GM19455 (cell line): ENCODE results near the gene KHDRBS2.
A peak's percentile ranks its signal among the peaks of the same experiment; 100 is the strongest.
"Not testable (repeated sequence)": the region's sequence is repeated elsewhere in the genome, so short reads cannot be mapped to it uniquely, and the experiment has no call there.

Experiments used
- ATAC-seq: cut with Tn5 transposase; IDR thresholded peaks from one replicate; pipeline ENCODE4 v1.9.1; 2021; ENCODE audit not compliant: unreplicated experiment

The KHDRBS2 gene

GRCh38 chr6:61869632-61870400 lies 416.2 kb downstream of the KHDRBS2 start:
- ATAC-seq = no peak

GRCh38 chr6:61868507-61869080 lies 417.4 kb downstream of the KHDRBS2 start:
- ATAC-seq = no peak

GRCh38 chr6:61867635-61868034 lies 418.4 kb downstream of the KHDRBS2 start:
- no peak for ATAC-seq

DNA sequence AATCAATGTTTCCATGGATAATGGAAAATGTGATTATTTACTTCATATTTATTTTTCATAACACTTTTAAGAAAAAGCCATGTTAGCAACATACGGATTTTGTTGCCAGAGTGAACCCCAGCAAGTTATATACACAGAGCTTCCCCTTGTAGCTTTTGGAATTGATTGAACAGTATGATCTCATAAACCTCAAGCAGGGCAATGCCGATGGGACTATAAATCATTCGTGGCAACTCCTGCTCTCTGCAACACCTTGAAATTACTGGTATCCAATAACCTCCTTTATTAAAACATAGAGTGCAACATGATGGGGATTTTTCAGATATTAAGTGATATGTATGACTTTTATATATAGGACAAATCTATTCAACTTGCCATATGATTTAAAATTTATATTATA lies 428.5 kb downstream of the KHDRBS2 start:
- no peak for ATAC-seq

- no peak for ATAC-seq
Observed at GRCh38 chr6:61841958-61842357, 444.1 kb downstream of the KHDRBS2 start.

DNA sequence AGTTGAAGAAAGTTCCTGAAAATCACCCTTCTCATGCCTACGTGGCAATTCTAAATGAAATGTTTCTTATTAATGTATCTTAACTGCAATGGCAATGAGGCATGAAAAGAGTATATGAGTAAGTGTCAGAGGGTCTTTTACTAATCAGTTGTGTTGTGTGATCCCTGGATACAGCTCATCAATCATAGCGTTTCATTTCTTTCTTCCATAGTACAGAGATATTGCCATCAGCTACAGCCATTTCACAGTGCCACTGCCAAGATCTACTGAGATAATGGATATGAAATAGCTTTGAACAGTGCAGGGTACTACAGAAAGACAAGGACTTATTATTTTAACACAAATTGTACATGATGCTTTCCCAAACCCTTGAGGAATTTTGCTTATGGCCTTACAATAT lies 450.8 kb downstream of the KHDRBS2 start:
- ATAC-seq = no peak

DNA sequence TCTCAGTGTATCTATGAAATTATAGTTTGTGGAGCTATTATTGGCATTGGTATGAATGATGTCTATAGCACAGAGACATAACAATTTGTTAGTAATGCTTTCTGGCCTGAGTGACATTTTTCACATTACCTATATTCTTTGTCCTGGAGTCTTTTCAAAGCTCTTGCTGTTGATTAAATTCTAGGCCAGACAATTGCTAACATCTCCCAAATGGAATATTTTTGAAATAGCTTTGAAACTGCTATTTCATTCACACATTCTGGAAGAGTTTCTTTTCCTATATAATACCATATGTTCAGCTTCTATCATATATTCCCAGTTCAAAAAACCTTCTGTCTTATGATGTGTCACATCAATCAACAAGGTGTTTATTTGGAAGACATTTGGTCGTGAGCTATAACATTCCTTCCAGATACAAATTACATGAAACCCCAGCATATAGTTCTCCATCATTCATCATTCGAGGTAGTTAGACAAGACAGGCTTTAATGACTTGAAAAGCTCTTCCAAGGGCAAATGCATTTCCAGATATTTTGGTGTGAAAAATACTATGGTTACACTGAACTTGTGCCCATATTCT lies 452.8 kb downstream of the KHDRBS2 start:
- ATAC-seq = no peak

- no peak for ATAC-seq
Observed at GRCh38 chr6:61817716-61818115, 468.3 kb downstream of the KHDRBS2 start.

DNA sequence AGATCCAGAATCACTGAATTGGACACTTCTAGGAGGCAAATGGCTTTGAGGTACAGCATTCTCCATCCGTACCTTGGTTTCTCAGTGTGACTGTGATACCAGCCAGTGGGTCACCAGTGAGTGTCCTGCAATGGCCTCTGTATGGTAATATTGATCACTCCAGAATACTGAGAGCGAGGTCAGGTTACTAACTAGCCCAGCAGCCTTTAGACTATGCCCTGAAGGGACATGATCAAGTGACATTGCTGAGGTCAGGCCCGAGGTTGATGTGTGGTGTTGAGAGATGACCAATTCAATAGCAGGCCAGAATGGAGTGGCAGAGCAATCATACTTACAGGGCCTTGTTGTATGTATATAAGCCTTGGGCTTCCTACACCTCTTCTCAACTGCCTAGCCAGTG lies 476.0 kb downstream of the KHDRBS2 start:
- no peak for ATAC-seq

GRCh38 chr6:61809004-61809595 lies 476.9 kb downstream of the KHDRBS2 start:
- ATAC-seq = peak; percentile 73

DNA sequence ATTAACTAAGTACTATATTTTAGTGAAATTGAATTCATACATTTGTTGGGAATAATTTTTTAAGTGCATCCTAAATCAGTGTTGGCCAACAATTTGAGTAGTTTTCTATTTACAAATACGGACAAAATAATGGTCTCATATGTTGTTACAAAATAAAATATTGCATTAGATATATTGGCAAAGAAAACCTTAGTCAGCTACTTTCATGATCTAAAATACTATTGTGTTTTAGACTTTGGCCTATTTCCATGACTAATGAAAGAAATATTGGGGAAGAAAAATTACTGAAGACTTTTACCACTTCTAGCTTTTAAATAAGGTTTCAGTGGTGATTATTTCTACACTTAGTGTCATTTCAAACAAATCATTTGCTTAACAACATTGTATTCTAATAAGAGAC lies 498.0 kb downstream of the KHDRBS2 start:
- ATAC-seq = no peak

DNA sequence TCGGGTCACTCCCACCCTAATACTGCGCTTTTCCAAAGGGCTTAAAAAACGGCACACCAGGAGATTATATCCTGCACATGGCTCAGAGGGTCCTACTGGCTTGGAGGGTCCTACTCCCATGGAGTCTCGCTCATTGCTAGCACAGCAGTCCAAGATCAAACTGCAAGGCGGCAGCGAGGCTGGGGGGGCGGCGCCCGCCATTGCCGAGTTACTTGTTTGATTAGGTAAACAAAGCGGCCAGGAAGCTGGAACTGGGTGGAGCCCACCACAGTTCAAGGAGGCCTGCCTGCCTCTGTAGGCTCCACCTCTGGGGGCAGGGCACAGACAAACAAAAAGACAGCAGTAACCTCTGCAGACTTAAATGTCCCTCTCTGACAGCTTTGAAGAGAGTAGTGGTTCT lies 516.6 kb downstream of the KHDRBS2 start:
- ATAC-seq = not testable (repeated sequence)

DNA sequence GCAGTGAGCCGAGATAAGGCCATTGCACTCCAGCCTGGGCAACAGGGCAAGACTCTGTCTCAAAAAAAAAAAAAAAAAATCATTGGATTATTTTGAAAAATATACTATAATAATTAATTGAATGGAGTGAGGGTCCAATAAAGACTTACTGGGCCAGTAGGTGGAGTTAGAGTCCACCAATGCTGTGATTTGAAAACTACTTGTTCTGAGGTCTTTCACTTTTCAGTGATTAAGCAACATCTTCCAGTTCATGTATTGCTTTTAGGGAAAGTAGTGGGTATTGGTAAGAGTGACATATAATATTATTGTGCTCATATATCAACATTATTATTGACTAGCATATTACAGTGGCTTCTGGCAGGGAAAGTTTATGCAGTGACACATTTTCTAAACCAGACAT lies 530.3 kb downstream of the KHDRBS2 start:
- ATAC-seq = no peak

DNA sequence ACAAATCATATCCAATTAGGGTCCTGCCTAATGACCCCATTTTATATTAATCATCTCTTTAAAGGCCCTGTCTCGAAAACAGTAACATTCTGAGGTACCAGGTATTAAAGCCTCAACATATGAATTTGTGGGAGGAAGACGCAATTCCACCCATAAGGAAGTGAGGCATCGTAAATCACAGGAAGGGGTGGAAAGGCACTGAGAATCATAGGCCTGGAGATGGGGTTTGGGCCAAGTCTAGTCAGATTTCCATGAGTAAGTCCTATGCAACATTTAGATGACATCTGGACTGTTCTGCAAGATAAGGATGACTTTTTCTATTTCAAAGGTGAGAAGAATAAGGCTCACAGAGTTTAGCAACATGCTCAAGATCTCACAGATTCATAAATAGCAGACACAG lies 534.0 kb downstream of the KHDRBS2 start:
- ATAC-seq = no peak

GRCh38 chr6:61745994-61746393 lies 540.0 kb downstream of the KHDRBS2 start:
- ATAC-seq = no peak

- ATAC-seq = no peak
Observed at GRCh38 chr6:61711849-61712248, 574.2 kb downstream of the KHDRBS2 start.

GRCh38 chr6:61688165-61688564 lies 597.9 kb downstream of the KHDRBS2 start:
- ATAC-seq = no peak

- no peak for ATAC-seq
Observed at GRCh38 chr6:61682562-61682961, 603.5 kb downstream of the KHDRBS2 start.

- ATAC-seq = no peak
Observed at GRCh38 chr6:61679625-61680024, 606.4 kb downstream of the KHDRBS2 start.

- no peak for ATAC-seq
Observed at GRCh38 chr6:61675734-61676133, 610.3 kb downstream of the KHDRBS2 start.

- no peak for ATAC-seq
Observed at GRCh38 chr6:61649845-61650244, 636.2 kb downstream of the KHDRBS2 start.

DNA sequence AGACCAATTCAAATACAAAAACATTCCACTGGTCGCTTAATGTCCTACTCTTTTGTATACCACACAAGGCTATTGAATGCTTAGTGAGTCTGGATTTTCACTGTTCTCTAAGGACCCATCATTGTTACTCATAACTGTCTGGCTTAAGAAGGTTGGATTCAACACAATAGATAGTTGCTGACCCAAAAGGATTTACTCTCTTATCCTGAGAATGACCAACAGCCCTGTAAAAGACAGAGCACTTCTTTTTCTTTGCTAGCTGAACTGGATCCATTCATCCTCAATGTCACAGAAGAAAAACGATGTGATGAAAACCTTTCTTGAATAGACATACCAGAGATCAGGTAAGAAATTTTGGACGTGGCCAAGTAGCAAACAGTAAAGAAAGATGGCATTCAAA lies 645.6 kb downstream of the KHDRBS2 start:
- ATAC-seq = no peak
